HG02870 (cell line): ENCODE results near the gene ME2.
A peak's percentile ranks its signal among the peaks of the same experiment; 100 is the strongest.
"Not testable (repeated sequence)": the region's sequence is repeated elsewhere in the genome, so short reads cannot be mapped to it uniquely, and the experiment has no call there.

ENCODE experiments used
- ATAC-seq: cut with Tn5 transposase; IDR thresholded peaks from one replicate; pipeline ENCODE4 v1.9.1; 2021; ENCODE audit warnings: mild to moderate bottlenecking, moderate library complexity; ENCODE audit not compliant: unreplicated experiment

Gene ME2

DNA sequence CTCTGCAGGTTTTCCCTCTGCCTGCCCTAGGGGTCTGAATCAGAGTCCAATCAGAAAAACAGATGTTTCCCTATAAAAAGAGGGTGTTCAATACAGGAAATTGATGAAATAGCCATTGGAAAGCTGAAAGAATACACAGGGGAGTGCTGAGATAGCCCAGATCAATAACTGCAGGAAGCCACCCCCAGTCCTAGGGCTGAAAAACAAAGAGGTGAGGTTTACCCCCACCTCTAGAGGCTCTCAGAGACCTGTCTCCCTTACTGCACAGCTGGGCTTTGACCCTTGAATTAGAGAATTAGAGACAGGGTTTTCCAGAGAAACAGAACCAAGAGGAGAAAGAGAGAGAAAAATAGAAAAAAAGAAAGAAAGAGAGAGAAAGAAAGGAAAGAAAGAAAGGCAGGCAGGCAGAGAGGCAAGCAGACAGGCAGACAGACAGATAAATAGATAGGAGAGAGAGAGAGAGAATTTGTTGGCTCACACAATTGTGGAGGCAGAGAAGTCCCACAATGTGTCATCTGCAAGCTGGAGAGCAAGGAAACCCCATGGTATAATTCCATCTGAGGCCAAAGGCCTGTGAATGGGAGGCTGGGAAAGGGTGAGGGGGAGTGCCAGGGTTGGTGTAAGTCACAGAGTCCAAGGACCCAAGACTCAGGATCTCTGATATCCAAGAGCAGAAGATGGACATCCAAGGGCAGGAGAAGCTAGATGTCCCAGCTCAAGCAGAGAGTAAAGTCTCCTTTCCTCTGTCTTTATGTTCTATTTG is 18.9 kb upstream of the ME2 start:
- no peak for ATAC-seq

DNA sequence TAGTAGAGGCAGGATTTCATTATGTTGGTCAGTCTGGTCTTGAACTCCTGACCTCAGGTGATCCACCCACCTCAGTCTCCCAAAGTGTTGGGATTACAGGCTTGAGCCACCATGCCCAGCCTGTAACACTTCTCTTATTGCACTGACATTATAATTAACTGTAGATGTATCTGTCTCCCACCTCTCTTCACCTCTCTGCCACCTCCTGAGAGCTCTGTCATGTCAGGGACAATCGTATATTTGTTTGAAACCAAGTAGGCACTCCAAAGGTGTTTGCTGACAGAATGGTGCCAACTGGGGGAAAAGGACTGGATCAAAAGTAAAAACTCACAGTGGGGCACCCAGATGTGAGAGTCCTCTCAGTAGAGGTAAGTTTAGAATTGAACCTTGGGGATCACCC is 17.3 kb upstream of the ME2 start:
- ATAC-seq, result no peak

DNA sequence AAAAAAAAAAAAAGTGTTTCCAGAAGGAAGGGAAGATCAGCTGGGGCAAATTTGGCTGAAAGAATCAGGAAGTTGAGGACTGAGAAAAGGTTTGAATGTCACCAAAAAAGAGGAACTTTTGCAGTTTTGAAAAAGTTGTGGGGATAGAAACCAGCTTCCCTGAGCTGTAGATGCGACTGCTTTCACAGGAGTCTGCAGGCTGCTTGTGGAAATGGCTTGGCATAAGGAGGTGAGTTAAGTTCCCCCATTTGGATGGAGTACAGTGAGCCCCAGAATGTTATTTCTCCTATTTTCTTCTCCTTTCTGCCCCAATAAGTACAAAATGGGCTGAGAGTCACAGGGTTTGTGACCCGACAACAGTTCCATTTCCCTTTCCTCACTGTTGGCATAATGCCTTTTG is 16.5 kb upstream of the ME2 start:
- ATAC-seq, result no peak

DNA sequence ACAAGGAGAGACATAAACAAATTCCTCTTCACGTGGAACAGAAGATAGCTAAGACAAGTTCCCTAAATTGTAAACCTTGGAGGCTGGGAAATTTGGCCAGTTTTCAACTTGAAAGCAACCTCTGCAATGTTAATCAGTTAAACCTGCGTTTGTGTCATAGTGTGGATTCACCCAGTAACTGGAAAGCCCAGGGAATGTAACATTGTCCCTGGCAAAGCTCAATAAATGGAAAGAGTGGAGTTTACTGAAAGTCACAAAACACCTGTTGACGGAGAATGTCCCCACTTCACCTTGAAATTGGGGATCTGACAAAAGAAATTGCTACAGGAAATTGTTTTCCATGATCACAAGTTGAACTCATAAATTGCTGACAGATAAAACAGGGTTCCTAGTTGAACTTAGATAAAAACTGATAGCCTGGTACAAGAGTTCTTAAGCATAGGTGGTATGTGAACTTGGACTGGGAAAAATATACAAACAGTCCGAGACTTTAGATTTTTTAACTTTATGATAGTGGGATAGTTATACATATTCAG is 15.0 kb upstream of the ME2 start:
- no peak for ATAC-seq

DNA sequence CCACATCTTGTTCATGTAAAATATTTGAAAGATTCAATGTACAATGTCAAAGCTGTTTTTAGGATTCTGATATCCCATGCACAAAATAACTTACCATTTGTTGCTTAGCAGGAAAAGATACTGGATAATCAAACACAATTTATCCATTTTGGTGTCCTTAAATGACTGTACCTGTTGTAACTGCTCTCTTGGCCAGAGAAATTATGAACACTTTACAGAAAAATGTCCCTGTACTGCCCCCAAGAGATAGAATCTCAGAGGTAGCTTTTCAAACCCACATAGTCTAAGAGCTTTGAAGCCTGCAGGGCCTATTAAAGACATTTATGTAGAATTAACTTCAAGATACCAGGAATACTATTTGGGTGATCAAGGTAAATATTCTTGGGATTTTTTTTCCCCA is 12.2 kb upstream of the ME2 start:
- ATAC-seq, result no peak

DNA sequence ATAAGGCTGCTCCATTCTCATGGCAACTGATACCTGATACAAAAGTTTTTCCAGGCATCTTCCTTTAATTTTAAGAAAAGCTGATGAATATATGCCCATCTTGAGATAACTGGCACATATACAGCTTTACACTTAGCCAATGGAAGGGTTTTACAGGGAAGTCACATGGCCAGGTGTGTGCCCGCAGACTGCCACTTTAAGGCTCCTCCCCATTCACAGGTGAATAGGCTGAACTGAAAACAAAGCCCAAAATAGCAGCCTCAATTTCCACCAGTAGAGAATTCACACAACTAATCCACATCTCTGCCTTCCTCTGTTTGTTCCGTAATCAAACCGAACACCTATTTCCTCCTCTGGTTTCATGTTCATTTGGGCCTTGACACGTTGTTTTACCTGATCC is 9.8 kb upstream of the ME2 start:
- ATAC-seq, result no peak

DNA sequence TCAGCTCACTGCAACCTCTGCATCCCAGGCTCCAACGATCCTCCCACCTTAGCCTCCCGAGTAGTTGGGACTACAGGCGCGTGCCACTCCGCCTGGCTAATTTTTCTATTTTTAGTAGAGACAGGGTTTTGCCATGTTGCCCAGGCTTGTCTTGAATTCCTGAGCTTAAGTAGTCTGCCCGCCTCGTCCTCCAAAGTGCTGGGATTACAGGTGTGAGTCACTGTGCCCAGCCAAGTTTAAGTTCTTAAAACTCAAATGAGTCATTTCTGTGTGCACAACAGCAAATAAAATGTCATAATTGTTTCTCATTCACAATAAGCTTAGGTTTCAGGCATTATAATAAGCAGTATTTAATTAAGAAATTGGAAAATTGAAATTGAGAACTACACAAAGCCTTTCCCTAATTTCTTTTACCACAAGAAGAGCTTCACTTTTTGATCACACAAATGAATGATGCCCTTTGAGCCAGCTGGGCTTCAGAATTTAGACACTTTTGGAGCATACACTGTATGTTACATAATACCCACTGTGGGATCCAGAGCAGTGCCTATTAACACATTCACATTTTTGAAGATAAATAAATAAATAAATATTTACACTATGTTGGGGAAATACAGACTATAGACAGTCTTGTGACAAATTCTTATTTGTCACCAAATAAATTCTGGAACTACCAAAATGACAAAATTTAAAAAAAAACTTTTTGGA is 8.6 kb upstream of the ME2 start:
- no peak for ATAC-seq

DNA sequence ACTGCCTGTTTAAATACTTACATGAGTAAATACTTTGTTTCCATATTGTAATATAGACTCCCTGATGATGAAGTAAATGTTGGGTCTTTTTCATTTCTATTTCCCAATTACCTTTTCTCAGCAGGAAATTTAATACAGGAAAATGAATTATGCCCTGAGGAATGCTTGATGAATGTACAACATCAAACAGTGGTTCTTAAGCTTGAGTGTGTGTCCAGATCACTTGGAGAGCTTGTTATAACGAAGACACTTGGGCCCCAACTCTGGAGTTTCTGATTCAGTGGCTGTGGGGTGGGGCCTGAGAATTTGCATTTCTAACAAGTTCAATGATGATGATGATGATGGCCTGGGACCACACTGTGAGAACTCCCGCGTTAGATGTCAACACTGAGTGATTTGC is 7.1 kb upstream of the ME2 start:
- ATAC-seq, result no peak

DNA sequence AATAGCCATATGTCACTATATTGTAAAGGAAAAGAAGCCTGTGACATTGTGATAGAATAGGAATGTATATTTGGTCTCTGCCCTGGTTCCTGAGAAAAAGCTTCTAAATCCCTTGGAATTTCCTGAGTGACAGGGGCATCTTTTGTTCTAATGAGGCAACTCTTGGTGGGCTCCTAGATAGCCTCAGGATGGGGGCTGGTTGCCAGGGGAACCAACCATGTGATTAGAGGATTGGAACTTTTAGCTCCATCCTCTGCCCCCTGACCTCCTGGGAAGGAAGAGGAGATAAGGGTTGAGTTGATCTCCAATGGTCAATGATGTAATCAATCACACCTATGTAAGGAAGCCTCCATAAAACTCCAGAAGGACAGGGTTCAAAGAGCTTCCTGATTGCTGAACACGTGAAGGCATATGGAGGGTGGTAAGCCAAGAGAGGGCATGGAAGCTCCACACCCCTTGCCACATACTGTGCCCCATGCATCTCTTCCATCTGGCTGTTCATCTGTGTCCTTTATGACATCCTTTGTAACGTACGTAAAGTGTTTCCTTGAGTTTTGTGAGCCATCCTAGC is 2.9 kb upstream of the ME2 start:
- ATAC-seq, result no peak

DNA sequence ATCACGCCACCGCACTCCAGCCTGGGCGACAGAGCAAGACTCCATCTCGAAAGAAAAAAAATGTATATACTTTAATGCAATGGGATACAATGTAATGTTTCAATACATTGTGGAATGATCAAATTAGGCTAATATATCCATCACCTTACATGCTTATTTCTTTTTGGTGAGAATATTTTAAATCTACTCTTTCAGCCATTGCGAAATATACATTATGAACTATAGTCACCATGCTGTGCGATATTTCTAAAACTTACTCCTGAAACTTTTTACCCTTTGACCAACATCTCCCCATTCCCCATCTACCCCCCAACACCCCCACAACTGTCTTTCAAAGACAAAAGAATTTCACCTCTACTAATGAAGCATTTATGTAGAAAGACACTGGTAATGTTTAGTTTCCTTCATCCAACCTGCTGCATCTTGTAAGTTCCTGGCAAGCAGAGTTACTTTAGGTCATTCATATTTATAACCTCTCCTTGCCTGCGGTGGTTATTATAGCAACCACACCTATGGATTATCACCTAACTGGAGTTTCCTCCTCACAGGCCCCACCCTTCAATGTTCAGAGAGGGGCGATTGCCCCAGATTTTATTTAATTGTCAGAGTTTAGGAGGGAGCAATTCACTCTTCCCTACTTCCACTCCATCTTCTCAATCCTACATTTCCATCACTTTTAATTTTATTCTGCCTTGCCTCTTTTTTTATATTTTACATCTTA is 1.2 kb upstream of the ME2 start:
- ATAC-seq, result no peak

DNA sequence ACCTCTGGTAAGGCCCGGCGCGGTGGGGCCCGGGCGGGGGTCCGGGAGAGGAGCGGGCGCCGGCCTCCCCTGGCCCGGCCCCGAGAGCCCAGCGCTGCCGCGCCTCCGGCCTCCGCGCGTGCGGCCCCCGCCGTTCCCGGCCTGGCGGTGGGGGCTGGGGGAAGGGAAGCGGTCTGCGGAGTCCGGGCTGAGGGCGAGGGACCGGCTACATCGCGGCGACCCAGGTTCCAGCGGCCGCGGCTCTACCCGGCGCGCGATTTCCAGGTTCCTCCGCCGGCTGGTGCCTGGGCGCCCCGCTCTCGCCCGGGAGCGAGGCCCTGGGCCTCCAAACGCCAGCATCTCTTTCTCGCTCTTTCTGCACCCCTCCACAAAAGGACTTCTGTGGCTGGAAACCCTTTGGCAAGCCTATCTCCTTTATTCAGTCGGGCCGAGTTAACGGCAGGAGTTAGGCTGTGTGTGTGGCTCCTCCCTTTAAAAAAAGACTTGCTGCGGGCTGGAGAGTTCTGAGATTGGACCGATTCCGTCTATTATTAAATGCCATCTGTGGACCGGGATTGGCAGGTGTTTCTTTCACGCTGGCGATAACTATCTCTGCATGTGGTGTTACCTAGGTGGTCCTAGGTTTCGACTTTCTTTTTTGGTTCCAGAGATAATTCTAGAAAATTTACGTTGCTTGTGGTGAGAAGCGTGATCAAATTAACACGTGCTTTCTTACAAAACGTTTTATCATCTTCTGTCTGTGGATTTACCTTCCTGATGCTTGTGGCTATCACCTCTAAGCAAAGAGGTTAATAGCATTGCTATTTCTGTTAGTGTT is 592 bp downstream of the ME2 start:
- ATAC-seq, result peak; percentile 11

DNA sequence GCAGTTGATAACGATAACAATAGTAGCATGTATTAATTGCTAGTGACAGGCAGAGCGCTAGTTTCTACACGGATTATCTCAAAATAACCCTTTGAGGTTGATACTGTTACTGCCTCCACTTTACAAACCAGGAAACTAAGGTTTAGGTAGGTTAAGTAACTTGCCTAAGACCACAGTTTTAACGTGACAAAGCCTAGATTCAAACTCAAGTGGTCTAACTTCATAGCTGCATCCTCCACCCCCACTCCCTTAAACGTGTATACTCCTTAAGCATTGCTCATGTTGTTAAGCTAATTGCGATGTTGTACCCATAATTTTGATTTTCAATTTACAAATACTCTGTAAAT is 1.2 kb downstream of the ME2 start:
- ATAC-seq, result no peak

DNA sequence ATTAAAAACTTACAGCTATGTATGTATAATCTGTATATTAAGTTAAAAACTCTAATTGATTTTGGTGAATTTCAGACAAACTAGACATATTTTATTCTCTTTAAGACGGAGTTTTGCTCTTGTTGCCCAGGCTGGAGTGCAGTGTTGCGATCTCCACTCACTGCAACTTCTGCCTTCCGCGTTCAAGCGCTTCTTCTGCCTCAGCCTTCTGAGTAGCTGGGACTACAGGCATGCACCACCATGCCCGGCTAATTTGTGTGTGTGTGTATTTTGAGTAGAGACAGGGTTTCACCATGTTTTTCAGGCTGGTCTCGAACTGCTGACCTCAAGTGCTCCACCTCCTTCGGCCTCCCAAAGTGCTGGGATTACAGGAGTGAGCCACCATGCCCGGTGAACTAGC is 2.0 kb downstream of the ME2 start:
- not testable (repeated sequence) for ATAC-seq

DNA sequence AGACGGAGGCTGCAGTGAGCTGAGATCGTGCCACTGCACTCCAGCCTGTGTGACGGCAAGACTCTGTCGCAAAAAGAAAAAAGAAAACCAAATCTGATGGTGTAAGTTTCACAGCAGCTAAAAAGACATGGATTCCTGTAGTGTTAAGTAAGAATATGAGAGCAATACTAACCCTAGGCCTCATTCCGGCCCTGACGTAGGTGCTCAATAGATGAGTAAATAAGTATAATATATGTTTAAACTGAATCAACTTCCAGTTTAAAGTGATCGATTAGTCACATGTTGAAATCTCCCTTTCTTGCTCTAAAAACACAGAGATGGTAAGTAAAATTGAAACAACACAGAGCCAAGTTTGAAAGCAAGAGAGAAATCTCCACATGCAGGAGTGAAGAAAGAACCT is 8.0 kb downstream of the ME2 start:
- no peak for ATAC-seq

DNA sequence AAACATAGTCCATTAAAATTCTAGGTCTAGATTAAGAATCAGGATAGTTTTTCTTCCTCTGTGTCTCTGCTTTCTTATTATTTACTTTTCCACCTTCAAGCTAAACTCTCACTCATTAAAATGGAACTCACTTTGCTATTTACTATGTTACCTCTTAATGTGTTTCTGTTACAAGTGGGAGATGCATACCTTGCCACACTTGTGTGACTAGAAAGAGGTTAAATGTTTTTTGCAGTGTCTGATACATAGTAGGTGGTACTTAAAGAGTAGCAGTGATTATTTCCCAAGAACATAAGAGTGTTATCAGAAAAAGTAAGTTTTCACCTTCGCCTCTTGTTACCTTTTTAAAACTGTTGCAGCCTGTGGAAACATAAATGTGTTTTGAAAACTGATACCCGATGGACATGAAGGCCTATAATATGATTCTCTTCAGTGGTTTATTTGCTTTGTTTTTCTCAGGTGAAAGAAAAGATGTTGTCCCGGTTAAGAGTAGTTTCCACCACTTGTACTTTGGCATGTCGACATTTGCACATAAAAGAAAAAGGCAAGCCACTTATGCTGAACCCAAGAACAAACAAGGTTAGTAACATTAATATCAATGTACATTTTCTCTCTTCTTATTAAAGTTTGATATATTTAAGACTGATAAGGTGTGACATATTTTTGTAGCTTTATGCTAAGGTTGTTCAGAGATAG is 16.6 kb downstream of the ME2 start:
- ATAC-seq, result no peak

DNA sequence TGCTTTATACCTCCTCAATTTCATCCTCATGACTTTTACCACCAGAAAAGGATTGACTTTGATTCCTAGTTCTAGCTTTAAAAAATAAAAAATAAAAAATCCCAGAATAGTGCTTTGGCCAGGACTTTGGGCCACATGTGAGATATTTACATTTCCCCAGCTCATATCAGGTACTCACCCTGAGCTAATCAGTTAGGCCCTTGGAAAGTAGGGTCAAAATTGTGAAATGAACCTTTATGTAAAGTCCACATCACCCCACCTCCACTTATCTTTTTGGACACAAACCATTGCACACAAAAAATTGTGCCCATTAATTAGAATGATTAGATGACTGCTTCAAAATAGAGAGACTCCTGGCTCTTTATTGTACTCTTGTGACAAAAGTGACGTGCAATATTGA is 17.2 kb downstream of the ME2 start:
- ATAC-seq, result no peak

DNA sequence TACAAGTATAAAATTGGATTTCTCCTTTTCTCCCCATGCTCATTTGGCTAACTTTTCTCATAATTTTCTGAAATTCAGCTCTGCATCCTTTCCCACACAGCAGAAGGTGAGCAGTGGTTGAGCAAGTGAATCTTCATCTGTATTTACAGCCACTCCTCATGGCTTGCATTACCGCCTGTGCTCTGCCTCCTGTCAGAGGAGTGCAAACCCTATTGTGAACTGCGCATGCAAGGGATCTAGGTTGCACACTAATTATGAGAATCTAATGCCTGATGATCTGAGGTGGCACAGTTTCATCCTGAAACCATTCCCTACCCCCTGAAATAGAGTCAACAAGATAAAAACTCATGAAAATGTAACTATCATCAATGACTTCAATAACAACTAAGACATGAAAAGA is 20.0 kb downstream of the ME2 start:
- ATAC-seq, result no peak

DNA sequence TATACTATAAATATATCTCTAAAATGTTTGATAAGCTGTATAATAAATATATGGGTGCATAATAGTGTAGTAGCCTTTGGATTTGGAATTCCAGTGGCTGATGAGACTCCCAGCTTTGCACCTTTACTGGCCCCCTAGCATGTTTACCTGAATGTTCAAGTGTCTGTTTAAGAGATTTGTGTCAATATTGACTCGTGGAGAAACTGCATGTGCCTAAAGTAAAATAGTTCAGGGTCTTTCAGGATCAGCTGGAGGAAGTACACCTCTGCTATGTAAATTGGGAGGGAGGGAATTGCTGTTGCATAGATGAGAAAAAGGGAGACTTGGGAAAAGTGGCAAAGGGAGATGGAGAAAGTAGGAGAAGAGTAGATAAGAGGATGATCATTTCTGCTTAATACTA is 23.9 kb downstream of the ME2 start:
- ATAC-seq, result no peak

DNA sequence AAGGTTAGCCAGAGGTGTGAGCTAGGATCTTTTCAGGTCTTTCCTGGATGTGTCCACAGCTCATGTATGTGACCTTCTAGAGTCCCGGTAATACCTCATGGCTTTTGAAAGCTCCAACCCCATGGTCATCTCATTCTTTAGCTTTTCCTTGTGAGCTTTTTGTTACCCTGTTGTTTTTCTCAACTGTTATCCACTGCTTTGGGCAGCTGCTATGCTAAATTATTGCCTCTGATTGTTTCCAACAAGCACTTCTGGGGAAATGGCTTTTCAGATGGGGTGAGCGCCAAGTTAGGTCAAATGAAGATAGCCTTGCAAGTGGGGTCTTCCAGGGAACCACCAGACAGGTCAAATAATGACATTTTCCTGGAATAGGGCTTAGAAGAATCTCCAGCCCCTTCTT is 27.9 kb downstream of the ME2 start:
- ATAC-seq, result no peak

DNA sequence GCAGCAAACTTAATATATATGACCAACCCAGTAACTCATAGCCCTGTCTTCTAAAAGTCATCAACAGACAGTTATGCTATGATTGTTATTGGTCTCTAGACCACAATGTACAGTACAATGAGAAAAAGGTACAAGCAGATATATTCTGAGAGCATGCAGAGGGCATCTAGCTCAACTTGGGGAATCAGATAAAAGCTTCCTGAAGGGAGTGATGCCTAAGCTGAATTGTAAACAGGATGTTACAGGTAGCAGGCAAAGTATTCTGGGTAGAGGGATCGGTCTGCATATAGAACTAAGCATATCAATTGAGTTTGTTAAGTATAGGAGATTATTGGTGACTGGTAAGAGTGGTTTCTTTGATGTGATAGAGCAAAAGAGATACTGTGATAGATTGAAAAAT is 30.3 kb downstream of the ME2 start:
- ATAC-seq, result no peak
